Amniotic stem cell (primary cell): ENCODE results near the gene FXYD4.
"Not testable (repeated sequence)": the region's sequence is repeated elsewhere in the genome, so short reads cannot be mapped to it uniquely, and the experiment has no call there.

ENCODE experiments used
- DNase-seq: peaks from one replicate; lab custom pipeline; 2025; lab: John Stamatoyannopoulos, UW

The FXYD4 gene

GRCh38 chr10:43376046-43376635 lies 4.7 kb downstream of the FXYD4 start:
- DNase-seq, result no peak

GRCh38 chr10:43376828-43377423 lies 5.5 kb downstream of the FXYD4 start:
- DNase-seq, result no peak

GRCh38 chr10:43377424-43377883 lies 6.0 kb downstream of the FXYD4 start:
- DNase-seq, result no peak

- no peak for DNase-seq
Measured at GRCh38 chr10:43380610-43381222, 9.3 kb downstream of the FXYD4 start.

GRCh38 chr10:43383204-43383971 lies 12.0 kb downstream of the FXYD4 start:
- no peak for DNase-seq

GRCh38 chr10:43384252-43385221 lies 13.1 kb downstream of the FXYD4 start:
- no peak for DNase-seq

GRCh38 chr10:43385412-43386004 lies 14.1 kb downstream of the FXYD4 start:
- no peak for DNase-seq

GRCh38 chr10:43386549-43386948 lies 15.1 kb downstream of the FXYD4 start:
- no peak for DNase-seq

GRCh38 chr10:43386981-43387677 lies 15.7 kb downstream of the FXYD4 start:
- no peak for DNase-seq

GRCh38 chr10:43387678-43388032 lies 16.2 kb downstream of the FXYD4 start:
- DNase-seq, result no peak

GRCh38 chr10:43389867-43390266 lies 18.4 kb downstream of the FXYD4 start:
- DNase-seq, result no peak

- no peak for DNase-seq
Measured at GRCh38 chr10:43390333-43390732, 18.9 kb downstream of the FXYD4 start.

GRCh38 chr10:43390759-43391158 lies 19.3 kb downstream of the FXYD4 start:
- no peak for DNase-seq

- no peak for DNase-seq
Measured at GRCh38 chr10:43391496-43391895, 20.1 kb downstream of the FXYD4 start.

- no peak for DNase-seq
Measured at GRCh38 chr10:43392748-43393147, 21.3 kb downstream of the FXYD4 start.

- not testable (repeated sequence) for DNase-seq
Measured at GRCh38 chr10:43393186-43393585, 21.8 kb downstream of the FXYD4 start.

GRCh38 chr10:43393606-43394360 lies 22.3 kb downstream of the FXYD4 start:
- DNase-seq, result no peak

GRCh38 chr10:43394868-43395267 lies 23.4 kb downstream of the FXYD4 start:
- DNase-seq, result no peak

- DNase-seq, result no peak
Measured at GRCh38 chr10:43395571-43396060, 24.2 kb downstream of the FXYD4 start.
